ENCODE results near the gene MICALL1. TPM values are rescaled to one million over a fixed set of nuclear protein-coding genes. Genes with fewer than 3 reads are reported as not detected.
"Not testable (repeated sequence)": the region's sequence is repeated elsewhere in the genome, so short reads cannot be mapped to it uniquely, and the experiment has no call there.

The MICALL1 gene
- total RNA-seq, 1 donor from 2014 or later = 30.4 TPM

- ATAC-seq; intact Hi-C loops (cut with DNase I); DNase-seq (ENCODE audit: low spot score): not testable (repeated sequence)
These were observed 41.2 kb downstream of the MICALL1 start for GRCh38 chr22:37947142-37947795.

GRCh38 chr22:37951305-37951704 is 45.2 kb downstream of the MICALL1 start:
- no peak for DNase-seq (ENCODE audit: low spot score)
- intact Hi-C loops (cut with DNase I) = no loop called here
- ATAC-seq = no peak

GRCh38 chr22:37952629-37953028 is 46.5 kb downstream of the MICALL1 start:
- DNase-seq (ENCODE audit: low spot score); intact Hi-C loops (cut with DNase I): not testable (repeated sequence)
- peak; percentile 4 for ATAC-seq

- ATAC-seq (peak; percentile 68), DNase-seq (ENCODE audit: low spot score) (no peak)
- intact Hi-C loops (cut with DNase I) = no loop called here
These were observed 47.0 kb downstream of the MICALL1 start for GRCh38 chr22:37953062-37953436.

- intact Hi-C loops (cut with DNase I) = no loop called here
- DNase-seq (ENCODE audit: low spot score) (peak; percentile 98), ATAC-seq (peak; percentile 99)
These were observed 47.5 kb downstream of the MICALL1 start, which contains the start of the genes C22orf23 and POLR2F for GRCh38 chr22:37953437-37954179. Gene C22orf23 (minus strand): TSS chr22:37953601. CDS start chr22:37953149, 452 bp downstream. Gene POLR2F (plus strand): TSS chr22:37953699. CDS start chr22:37953788, 89 bp downstream.

- no peak for ATAC-seq
- DNase-seq (ENCODE audit: low spot score) = no peak
- intact Hi-C loops (cut with DNase I) = no loop called here
These were observed 48.6 kb downstream of the MICALL1 start for GRCh38 chr22:37954686-37955085.

- intact Hi-C loops (cut with DNase I) = not testable (repeated sequence)
These were observed 49.8 kb downstream of the MICALL1 start for GRCh38 chr22:37955825-37956397.

GRCh38 chr22:37957232-37957631 is 51.1 kb downstream of the MICALL1 start:
- intact Hi-C loops (cut with DNase I) = no loop called here
- ATAC-seq = no peak
- DNase-seq (ENCODE audit: low spot score) = no peak

More at GRCh38 chr22:37955825-37956397, 49.8 kb downstream of the MICALL1 start:
- not testable (repeated sequence) for ATAC-seq; DNase-seq (ENCODE audit: low spot score)

GRCh38 chr22:37959231-37959825 is 53.2 kb downstream of the MICALL1 start:
- DNase-seq (ENCODE audit: low spot score) (no peak), ATAC-seq (no peak)
- intact Hi-C loops (cut with DNase I) = no loop called here

GRCh38 chr22:37961062-37961461 is 55.0 kb downstream of the MICALL1 start:
- no peak for DNase-seq (ENCODE audit: low spot score)
- ATAC-seq = no peak
- intact Hi-C loops (cut with DNase I) = no loop called here

GRCh38 chr22:37965940-37966664 is 60.0 kb downstream of the MICALL1 start:
- intact Hi-C loops (cut with DNase I) = no loop called here
- DNase-seq (ENCODE audit: low spot score) = no peak
- ATAC-seq = no peak

- intact Hi-C loops (cut with DNase I) = no loop called here
- ATAC-seq (no peak), DNase-seq (ENCODE audit: low spot score) (no peak)
These were observed 61.0 kb downstream of the MICALL1 start for GRCh38 chr22:37967147-37967546.

- DNase-seq (ENCODE audit: low spot score) = no peak
- intact Hi-C loops (cut with DNase I) = no loop called here
- ATAC-seq = peak; percentile 6
These were observed 61.7 kb downstream of the MICALL1 start for GRCh38 chr22:37967637-37968451.

GRCh38 chr22:37968452-37969251 is 62.6 kb downstream of the MICALL1 start:
- DNase-seq (ENCODE audit: low spot score) = no peak
- intact Hi-C loops (cut with DNase I) = no loop called here
- ATAC-seq = peak; percentile 33

- no peak for DNase-seq (ENCODE audit: low spot score)
- no peak for ATAC-seq
- intact Hi-C loops (cut with DNase I) = no loop called here
These were observed 64.8 kb downstream of the MICALL1 start for GRCh38 chr22:37970864-37971263.

GRCh38 chr22:37971475-37972434 is 65.7 kb downstream of the MICALL1 start:
- no peak for DNase-seq (ENCODE audit: low spot score)
- intact Hi-C loops (cut with DNase I) = no loop called here
- ATAC-seq = no peak
